Hematopoietic multipotent progenitor cell treated with erythropoietin and hydrocortisone succinate and interleukin-3 and kit ligand, for 17 days (in vitro differentiated cells): Measurements from ENCODE around the gene NEMP1.
"Not testable (repeated sequence)": the region's sequence is repeated elsewhere in the genome, so short reads cannot be mapped to it uniquely, and the experiment has no call there.

Experiments used
- DNase-seq: peaks from one replicate; pipeline ENCODE4 v3.0.0-alpha.2; 2015; ENCODE audit warnings: low spot score

Gene NEMP1

DNA sequence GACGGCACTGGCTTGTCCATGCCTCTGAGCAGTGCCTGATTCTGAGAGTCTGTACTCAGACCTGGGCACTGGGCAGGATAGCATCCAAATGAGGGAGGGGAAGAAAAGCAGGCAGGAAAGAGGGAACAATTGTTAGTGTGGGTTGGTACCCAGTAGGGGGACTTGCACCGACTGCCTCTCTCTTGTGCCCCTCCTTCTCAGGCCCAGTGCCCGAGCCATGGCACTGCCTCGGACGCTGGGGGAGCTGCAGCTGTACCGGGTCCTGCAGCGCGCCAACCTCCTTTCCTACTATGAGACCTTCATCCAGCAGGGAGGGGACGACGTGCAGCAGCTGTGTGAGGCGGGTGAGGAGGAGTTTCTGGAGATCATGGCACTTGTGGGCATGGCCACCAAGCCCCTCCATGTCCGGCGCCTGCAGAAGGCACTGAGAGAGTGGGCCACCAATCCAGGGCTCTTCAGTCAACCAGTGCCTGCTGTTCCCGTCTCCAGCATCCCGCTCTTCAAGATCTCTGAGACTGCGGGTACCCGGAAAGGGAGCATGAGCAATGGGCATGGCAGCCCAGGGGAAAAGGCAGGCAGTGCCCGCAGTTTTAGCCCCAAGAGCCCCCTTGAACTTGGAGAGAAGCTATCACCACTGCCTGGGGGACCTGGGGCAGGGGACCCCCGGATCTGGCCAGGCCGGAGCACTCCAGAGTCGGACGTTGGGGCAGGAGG, 12.5 kb upstream of the NEMP1 start:
- DNase-seq = no peak

DNA sequence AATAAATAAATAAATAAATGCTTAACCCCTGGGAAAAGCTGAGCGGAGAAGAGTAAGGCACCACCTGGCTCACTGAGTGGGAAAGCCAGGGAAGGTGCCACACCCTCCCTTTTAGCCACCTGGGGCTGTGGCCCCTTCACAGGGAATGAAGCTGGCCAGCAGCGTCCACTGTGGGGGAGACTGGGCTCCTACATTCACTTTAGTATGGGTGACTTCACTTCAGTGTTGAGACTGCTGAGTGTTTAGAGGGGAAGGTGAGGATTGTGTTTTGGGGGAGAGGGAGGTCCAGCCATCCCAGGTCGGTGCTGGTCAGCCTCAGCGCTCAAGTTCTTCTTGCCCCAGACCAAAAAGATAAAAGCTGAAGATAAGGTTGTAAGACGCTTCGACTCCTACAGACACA, 11.9 kb upstream of the NEMP1 start:
- no peak for DNase-seq

DNA sequence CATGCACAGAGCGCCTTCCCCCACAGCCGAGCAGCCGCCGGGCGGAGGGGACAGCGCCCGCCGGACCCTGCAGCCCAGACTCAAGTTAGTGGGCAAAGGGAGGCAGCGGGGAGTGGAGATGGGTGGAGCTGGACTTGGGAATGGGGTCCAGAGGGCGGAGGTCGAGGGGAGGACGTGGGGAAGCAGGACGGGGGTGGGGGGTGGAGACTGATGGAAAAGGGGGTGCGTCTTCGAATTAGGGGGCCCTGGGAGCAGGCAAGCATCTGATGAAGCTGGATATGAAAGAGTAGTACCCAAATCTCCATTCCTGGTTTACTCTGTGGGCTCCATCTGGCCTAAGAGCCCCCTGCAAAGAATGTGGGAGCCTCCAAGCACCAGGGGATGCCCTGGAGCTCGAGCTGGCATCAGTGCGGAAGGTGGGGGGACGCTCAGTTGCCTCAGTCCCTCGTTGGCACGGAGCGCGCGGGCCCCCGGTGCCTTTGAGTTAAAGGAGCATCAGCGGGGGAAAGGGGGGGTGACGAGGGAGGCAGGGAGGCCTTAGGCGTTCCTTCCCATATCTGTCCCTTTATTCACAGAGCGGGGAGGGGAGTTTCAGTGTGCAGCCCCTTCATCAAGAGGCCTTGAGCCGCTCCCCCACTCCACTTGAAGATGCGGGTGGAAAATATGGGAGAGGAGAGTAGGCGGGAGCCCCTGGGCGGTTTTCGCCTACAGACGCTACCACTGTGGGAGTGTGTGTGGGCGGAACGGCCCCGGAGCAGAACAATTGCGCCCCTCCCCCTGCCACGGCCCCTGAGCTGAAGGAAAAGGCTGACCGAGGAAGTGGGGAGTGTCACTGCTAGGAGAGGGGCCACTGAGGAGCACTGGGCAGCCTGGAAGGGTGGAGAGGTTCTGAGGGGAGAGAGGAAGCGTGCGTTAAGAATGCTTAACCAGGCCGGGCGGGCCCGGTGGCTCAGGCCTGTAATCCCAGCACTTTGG, 11.0 kb upstream of the NEMP1 start:
- DNase-seq = no peak

DNA sequence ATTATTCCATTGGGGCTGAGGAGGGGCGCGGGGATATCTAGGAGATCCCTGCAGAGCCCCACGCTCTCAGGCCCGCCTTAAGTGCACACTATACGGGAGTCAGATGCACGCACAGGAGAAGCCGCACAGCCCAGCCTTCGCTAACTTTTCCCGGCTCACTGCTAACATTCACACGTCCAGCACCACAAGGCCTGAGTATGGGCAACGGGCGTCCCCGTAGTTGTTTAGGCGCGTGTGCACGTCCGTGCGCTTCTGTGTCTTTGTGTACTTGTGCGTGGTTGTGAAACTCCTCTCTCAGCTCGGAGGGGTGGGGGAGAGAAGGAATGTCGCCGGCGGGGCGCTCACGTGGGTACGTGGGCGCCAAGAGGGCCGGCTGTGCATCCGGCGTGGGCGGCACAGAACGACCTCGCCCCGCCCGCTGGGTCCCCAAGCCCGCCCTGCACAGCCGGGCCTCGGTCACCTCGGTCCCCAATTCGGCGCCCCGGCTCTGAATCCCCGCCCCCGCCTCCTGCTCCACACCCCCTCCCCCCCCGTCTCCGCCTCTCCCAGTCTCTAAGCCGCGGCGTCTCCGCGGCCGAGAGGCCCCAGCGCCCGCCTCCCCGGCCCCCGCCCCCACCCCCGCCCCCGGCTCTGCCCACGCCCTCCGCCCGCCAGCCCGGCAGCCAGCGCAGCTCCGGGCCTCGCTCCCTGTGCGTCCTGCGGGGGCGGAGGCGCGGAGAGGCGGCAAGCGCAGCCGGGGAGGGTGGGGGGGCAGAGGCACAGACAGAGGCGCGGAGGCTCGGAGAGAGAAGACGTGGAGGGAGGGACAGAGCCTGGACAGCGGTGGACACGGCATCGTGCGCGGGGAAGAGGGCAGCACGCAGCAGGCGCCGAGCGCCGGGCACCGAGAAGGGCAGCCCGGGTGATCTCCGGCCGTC, 10.0 kb upstream of the NEMP1 start, which contains the start of gene NAB2:
TSS of gene NAB2 (plus strand) at position 761 of the 917 bp plus-strand sequence. CDS start 158 bp downstream, outside the sequence.
- DNase-seq = peak; percentile 72

DNA sequence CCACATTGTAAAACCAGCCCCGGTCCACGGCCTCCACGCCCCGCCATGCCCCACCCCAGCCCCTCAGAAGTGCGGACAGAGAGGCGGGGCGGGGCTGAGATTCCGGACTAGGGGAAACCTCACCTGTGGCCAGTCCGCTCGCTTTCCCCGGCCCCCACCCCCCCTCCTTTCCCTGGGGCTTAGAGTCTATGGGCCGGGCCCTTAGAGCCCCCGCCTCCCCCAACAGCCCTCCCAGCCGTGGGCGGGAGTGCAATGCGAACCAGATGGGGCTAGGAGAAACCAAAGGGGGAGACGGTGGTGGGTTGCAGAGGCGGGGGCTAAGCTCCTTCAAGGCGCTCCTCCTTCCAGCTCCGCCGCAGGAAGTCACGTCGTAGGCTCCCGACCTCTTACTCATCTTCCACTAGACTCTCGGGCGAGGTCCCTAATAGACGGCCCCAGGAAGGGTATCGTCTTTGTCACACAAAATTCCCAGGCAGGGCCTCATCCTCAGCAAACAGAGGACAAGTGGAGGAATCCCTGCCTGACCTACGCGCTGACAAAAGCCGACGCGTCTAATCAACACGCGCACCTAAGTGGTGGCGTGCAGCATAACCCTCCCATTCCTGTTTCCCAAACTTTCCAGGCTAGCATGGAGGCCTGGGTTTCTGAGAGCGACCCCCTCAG, 9.2 kb upstream of the NEMP1 start:
- peak; percentile 28 for DNase-seq

DNA sequence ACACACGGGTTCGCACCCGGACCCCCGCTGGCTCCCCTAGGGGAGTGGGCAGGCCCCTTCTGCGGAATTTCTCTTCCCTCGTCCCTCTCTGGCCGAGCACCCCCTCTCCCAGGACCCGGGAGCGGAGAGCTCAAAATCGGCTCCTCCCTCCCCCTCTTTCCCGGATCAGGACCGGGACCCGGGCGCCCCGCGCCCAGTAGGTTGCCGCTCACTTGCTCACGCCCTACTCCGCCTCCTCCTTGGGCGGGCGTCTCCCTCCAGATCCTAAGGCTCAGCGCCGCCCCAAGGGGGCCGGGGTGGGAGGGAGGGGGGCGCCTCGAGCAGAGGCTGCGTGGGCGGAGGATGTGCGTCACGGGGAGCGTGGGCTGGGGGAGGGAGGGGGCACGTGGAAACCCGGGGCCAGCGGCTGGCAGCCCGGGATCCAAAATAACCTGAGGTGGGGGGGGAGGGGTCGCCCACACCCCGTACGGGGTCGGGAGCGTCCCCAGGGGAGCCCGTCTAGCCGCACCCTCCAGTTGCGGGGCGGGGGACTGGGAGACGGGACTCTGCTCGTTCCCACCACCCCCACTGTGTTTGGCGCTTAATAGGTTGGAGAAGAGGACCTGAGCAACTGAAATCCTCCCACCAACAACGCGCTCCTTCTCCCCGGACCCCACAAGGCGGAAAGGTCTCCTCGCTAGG, 8.6 kb upstream of the NEMP1 start:
- DNase-seq = peak; percentile 68

DNA sequence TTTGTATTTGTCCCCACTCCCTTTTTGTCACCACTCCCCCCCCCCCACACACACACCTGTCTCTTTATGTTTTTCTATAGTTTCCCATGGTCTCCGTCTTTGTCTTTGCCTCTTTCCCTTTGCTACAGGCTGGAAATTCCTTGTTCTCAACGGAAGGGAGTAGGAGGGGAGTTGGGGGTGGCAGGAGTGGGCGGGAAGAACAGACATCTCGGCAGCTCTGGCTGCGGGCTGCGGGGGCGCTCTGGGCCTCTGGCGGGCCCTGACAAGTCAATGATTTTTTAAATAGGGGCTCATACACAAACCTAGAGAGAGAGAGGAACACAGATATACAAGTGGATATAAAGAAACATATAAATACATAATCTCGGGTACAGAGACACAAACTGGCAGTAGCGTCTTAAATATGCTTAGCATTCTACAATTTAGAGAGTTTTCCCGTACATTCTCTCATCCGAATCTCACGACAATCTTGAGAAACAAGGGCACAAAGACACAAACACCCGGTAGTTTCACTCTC, 8.0 kb upstream of the NEMP1 start:
- DNase-seq = no peak

DNA sequence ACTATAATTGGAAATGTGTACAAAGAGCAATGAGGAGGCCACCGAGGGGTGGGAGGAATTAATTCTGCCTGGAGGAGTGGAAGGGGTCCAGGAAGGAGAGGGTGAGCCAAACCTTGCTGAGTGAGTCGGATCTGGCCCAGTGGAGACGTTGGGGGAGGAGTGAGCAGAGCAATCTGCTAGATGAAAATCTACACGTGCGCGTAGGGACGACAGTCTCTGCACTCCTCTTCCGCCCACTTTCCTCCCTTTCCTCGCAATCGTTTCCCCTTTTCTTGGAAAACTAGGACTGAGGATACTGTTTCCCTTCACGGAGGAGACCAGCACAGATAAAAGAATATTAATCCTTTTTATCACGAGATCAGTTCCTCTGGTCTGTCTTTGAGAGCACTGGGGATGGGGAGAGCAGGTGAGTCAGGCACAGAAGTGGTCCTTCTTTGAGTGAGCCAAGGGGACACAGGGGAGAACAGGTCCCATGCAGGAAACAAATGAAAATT, 7.5 kb upstream of the NEMP1 start:
- DNase-seq = no peak

DNA sequence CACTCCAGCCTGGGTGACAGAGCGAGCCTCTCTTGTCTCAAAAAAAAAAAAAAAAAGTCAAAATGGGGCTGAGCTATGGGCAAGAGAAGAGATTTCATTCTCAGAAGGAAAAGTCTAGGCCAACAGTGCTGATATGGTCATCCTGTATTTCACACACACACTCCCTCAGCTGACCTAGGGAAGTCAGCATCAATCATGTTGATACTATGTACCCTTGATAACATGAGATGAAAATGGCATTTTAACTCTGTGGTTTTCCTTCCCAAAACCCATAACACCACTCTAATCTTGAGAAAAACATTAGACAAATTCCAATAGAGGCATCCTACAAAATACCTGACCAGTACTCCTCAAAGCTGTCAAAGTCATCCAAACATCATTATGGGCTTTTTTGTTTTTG, 2.3 kb upstream of the NEMP1 start:
- DNase-seq = no peak

DNA sequence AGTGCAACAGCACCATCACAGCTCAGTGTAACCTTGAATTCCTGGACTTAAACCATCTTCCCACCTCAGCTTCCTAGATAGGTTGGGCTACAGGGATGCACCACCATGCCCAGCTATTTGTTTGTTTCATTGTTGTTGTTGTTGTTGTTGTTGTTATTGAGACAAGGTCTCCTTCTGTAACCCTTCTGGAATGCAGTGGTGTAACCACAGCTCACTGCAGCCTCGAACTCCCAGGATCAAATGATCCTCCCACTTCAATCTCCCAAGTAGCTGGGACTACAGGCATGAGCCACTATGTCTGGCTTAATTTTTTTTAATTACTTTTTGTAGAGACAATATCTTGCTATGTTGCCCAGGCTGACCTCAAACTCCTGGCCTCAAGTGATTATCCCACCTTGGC, 1.2 kb upstream of the NEMP1 start:
- DNase-seq = peak; percentile 23

DNA sequence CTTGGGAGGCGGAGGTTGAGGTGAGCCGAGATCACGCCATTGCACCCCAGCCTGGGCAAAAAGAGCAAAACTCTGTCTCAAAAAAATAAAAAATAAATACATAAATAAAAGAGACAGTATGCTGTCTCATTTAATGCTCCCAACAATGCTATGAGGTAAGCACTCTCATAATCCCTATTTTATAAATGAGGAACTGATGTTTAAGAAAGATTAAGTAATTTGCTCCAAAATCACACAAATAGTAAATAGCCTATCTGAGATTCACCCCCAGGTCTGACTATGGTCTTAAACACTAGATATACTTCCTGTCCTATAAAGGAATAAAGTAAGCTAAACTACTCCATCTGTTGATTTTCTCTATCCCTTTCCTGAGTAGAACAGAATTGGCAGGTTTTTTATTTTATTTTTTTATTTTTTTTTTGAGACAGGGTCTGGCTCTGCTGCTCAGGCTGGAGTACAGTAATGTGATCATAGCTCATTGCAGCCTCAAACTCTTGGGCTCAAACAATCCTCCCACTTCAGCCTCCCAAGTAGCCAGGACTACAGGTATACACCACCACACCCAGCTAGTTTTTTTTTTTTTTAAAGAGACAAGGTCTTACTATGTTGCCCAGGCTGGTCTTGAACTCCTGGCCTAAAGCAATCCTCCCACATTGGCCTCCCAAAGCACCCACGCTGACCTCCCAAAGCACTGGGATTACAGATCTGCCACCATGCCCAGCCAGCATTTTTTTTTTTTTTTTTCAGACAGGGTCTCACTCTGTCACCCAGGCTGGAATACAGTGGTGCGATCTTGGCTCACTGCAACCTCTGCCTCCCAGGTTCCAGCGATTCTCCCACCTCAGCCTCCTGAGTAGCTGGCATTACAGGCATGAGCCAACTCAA, 4.8 kb downstream of the NEMP1 start:
- not testable (repeated sequence) for DNase-seq

DNA sequence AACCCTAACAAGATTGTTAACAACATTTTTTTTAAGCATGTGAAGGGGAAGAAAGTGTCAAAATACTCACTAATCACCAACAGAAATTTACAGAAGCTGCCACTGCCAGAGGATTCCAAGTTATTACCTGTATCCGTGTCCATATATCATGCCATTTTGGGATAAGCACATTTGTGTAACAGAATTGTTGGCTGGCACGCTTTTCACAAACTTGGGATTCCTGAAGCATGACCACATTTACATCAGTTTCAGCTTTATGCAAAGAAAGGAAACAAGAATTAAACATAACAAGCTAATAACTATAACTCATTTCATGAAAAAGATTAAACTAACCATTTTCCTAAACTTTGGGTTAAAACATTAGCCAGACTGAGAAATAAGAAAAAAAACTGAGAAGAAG, 5.9 kb downstream of the NEMP1 start:
- no peak for DNase-seq

DNA sequence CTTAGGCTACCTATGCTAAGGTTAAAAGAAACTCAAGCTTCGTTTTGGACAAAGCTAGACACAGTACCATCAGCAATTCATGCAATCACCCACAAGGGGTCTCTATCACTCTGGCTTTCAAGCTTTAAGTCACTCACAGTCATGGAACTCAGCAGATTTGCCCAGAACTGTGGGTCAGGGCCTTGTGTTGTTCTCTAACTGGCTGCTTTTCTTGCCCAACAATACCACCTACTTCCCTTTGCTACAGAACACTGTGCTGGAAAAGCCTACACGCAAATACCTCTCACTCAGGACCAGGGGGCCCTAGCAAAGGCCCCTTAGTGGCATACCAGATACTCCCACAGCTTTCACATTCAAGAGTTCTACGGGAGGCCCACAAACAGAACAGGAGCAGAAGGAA, 9.1 kb downstream of the NEMP1 start:
- peak; percentile 92 for DNase-seq

DNA sequence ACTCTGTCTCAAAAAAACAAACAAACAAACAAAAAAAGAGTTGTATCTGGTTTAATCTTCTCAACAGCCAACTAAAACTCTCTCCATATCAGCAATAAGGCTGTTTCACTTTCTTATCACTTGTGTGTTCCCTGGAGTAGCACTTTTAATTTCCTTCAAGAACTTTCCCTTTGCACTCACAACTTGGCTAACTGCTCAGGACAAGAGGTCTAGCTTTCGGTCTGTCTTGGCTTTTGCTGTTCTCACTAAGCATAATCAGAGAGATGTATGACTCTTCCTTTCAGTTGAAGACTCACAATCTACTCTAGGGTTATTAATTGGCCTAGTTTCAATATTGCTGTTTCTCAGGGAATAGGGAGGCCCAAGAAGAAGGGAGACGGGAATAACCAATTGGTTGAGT, 12.3 kb downstream of the NEMP1 start:
- DNase-seq = no peak

DNA sequence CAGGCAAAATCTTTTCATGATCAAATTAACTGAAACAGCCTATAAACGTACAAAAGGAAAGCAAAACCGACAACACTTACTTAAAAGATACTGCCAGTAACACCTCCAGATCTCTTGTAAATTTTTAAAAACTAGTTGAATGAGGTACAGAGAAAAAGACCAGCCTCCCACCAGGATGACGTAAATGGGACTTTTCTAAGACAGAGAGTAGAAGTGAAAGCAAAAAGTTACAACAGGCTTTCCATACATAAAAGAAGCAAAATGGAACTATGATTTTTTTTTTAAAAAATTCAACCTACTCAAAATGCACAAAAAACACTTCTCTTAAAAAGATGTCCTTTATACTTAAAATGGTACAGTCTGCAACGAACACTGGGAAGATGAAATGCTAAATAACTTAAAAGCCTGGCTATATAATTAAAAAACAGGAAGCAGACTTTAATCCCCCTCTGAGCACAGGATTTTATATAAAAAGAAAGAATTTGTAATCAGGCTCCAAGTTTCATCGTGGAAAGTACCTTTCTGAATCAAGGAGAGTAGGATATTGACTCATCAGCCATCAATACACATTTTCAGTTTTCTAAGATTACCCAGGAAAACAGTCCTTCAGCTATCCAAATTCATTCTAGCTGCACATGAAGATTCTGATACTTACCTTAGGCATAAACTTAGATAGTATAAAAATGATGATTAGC, 14.5 kb downstream of the NEMP1 start:
- no peak for DNase-seq

DNA sequence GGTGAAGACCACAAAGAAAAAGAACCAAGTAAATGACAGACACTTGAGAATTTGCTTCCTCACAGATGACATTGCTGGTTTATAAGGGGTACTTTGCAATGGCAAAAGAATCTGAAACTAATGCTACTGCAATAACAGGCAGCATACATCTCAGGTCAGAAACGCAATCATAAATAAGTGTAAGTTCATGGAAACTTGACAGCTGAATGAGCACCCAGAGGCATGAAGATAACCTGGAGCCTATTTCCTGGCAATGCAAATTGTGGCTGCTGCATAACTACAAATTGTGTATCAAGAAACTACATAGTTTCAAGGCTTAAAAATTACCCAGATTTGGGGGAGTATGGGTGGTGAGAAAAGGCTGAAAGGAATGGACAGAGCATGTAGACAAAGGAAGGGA, 20.1 kb downstream of the NEMP1 start:
- DNase-seq = no peak

DNA sequence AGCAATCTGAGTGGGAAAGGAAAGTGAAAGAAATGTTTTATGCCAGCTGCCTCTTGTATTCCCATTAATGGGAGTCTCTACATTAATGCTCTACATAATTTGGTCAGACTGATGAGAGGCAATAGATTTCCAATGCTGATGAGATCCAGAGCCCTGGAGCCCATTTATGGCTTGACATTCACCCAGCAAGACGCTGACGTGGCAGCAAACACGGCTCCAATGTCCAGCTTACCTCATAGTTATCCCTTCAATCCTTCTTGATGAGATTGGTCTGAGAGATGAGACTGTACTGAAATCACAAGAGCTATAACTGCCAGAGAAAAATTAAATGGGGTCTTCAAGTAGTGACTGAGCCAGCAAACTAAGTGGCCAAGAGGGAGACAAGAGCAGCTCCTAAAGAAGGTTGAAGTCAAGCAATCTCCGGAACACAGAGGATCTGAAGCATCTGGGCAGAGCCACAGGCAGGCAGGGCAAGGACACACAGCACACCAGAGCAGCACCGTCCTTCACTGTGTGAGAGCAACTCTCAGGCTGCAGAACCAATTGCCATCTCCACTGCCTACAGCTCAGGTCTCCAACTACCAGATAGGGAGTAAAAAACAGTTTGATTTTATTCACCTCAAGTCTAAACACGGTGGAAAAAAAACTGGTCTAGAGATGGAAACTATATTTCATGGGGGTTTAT, 21.4 kb downstream of the NEMP1 start:
- no peak for DNase-seq

DNA sequence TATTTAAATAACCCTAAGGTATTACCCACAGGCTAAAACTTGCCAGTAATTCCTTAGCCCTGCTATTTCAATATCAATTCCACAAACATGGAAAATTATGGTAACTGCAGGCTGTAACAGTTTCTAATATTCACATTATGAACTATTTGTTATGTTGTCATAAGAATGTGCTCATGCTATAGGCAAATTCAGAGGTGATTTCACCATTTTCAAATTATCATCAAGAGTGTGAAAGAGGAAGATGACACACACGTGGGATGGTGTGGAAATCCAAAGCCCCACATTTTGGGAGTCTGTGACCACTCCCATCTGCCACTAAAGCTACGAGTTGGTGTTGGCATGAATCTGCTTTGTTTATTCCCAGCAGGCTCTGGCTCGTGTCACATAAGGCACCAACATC, 22.8 kb downstream of the NEMP1 start:
- no peak for DNase-seq
